Loucy (cell line): ENCODE measurements around the gene USP17L15.
"Not testable (repeated sequence)": the region's sequence is repeated elsewhere in the genome, so short reads cannot be mapped to it uniquely, and the experiment has no call there.

Experiments
- CTCF ChIP-seq: fragments of 200-600 bp; sonication (generic); conservative IDR thresholded peaks from 2 replicates; pipeline ENCODE4 v1.5.1; 2014; ENCODE audit warnings: mild to moderate bottlenecking, antibody characterized with exemption, low read length
- EZH2phosphoT487 ChIP-seq: fragments of 200-600 bp; IDR thresholded peaks from 2 replicates; pipeline ENCODE4 v1.6.1; 2018; ENCODE audit warnings: antibody characterized with exemption, mild to moderate bottlenecking, moderate library complexity, borderline replicate concordance

DNA sequence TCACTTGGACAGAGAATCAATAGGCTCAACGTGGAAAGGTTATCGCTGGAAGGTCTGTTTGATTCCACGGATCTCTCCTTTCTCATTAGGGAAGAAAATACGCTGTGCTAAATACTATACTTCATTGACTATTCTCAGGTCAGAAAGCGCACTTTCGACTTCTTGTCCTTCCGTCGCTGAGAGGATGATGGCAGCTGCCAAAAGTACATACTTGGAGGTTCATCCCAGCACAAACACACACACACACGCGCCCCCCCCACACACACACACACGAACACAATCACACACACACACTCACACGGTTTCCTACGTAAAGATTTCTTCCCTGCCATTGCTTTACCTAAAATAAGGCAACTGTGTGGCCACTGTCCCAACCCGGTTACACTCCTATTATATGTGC, 19.5 kb upstream of the USP17L15 start:
- not testable (repeated sequence) for TF ChIP-seq CTCF, EZH2phosphoT487
